BE2C (cell line): ENCODE measurements around the gene LPIN3.

Source experiments
- DNase-seq: peaks from one replicate; pipeline ENCODE4 v3.0.0-alpha.2; 2020
- H3K27me3 ChIP-seq: fragments of 250-450 bp; sonication (Bioruptor Pico); 2 replicates; pipeline ENCODE4 v1.5.1; 2020; ENCODE audit warnings: mild to moderate bottlenecking
- H3K36me3 ChIP-seq: fragments of 250-450 bp; sonication (Bioruptor Pico); 2 replicates; pipeline ENCODE4 v1.5.1; 2020; ENCODE audit warnings: mild to moderate bottlenecking
- H3K4me1 ChIP-seq: fragments of 250-450 bp; sonication (Bioruptor Pico); 2 replicates; pipeline ENCODE4 v1.5.1; 2020
- H3K4me3 ChIP-seq: 2 replicates; pipeline ENCODE4 v1.5.1; 2011; ENCODE audit warnings: low read depth, low read length
- H3K9me3 ChIP-seq: fragments of 250-450 bp; sonication (Bioruptor Pico); 2 replicates; pipeline ENCODE4 v1.5.1; 2020
- TF ChIP-seq, protein P1 (sequence below): IDR thresholded peaks from 2 replicates; pipeline ENCODE4 v1.5.1; 2012; ENCODE audit warnings: mild to moderate bottlenecking, low read depth, low read length

LPIN3 gene

DNA sequence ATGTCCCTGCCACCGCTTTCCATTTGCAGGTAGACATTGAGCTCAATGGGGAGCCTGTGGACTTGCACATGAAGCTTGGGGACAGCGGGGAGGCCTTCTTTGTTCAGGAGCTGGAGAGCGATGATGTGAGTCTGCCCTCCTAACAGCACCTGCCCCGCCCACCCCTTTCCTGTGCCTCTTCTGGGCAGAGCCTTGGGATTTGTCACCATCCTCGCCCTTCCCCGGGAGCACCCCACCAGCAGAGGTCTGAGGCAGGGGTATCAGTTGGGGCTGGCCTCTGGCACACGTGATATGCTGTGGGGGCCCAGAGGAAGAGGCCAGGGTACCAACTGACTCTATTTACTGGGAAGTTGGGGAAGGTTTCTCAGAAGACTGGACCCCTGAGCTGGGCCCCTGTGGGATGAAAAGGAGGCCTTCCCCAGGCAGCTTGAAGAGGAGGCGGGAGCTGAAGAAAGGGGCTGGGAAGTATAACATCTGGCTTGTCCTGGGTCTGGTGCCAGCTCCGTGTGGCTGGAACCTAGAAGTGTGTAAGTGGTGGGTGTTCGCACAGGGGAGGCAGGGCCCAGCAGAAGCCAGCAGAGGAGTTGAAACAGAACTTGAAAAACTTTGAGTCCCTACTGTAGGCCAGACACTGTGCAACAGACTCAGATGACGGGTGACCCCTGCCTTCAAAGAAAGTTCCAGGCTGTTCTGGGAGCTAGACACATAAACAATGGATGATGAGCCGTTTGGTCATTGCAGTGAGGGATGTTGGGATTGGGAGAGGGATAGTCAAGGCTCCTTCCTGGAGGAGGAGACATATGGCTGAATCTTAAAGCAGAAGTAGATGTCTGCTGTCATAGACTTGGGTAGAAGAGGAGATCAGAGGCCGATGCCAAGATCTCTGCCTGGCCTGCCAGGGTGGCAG, 7.2 kb downstream of the LPIN3 start:
- H3K4me1 ChIP-seq = no peaks in the 10 kb centered on the region
- DNase-seq = no peak
- no peaks in the 10 kb centered on the region for H3K36me3 ChIP-seq
- TF ChIP-seq, protein P1, sequence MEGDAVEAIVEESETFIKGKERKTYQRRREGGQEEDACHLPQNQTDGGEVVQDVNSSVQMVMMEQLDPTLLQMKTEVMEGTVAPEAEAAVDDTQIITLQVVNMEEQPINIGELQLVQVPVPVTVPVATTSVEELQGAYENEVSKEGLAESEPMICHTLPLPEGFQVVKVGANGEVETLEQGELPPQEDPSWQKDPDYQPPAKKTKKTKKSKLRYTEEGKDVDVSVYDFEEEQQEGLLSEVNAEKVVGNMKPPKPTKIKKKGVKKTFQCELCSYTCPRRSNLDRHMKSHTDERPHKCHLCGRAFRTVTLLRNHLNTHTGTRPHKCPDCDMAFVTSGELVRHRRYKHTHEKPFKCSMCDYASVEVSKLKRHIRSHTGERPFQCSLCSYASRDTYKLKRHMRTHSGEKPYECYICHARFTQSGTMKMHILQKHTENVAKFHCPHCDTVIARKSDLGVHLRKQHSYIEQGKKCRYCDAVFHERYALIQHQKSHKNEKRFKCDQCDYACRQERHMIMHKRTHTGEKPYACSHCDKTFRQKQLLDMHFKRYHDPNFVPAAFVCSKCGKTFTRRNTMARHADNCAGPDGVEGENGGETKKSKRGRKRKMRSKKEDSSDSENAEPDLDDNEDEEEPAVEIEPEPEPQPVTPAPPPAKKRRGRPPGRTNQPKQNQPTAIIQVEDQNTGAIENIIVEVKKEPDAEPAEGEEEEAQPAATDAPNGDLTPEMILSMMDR = no peak
- no peaks in the 10 kb centered on the region for H3K27me3 ChIP-seq
- no peak overlapping the region for H3K4me3 ChIP-seq
- no peaks in the 10 kb centered on the region for H3K9me3 ChIP-seq

DNA sequence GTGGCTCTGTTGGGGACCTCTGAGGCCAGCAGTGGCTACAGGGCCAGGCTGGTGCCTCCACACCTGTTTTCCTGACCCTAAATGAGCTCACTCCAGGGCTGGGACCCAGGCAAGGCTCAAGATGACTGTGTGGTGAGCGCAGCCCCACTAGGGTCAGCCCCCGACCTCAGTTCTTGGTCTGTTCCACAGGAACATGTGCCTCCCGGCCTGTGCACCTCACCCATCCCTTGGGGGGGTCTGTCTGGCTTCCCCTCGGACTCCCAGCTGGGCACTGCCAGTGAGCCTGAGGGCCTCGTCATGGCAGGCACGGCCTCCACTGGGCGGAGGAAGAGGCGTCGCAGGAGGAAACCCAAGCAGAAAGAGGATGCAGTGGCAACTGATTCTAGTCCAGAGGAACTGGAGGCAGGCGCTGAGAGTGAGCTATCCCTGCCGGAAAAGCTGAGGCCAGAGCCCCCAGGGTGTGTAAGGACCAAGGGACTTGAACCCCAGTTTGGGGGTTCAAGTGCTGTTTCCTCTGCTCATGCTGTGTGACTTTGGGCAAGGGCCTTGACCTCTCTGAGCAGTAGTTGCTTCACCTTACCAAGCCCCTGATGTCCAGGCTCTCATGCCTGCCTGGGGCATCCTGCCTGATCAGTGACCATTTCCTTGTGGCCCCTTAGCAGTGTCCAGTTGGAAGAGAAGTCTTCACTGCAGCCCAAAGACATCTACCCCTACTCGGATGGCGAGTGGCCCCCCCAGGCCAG, 8.0 kb downstream of the LPIN3 start:
- no peak overlapping the region for H3K4me3 ChIP-seq
- DNase-seq = no peak
- H3K4me1 ChIP-seq = no peaks in the 10 kb centered on the region
- H3K36me3 ChIP-seq = no peaks in the 10 kb centered on the region
- no peaks in the 10 kb centered on the region for H3K27me3 ChIP-seq
- TF ChIP-seq, protein P1 = no peak
- H3K9me3 ChIP-seq = no peaks in the 10 kb centered on the region

DNA sequence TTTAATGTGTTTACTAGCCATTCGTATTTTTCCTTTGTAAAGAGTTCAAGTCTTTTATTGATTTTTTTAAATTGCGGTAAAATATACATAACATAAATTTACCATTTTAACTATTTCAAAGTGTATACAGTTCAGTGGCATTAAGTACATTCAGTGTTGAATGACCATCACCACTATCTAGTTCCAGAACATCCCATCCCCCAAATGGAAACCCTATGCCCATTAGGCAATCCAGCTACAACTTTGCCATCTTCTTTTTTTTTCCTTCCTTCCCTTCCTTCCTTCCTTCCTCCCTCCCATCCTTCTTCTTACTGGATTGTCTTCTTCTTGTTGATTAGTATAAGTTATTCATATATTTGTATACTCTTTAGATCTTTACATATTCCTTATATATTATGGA, 8.6 kb downstream of the LPIN3 start:
- H3K4me3 ChIP-seq = no peak overlapping the region
- no peak for DNase-seq
- no peaks in the 10 kb centered on the region for H3K4me1 ChIP-seq
- no peaks in the 10 kb centered on the region for H3K27me3 ChIP-seq
- H3K36me3 ChIP-seq = no peaks in the 10 kb centered on the region
- no peaks in the 10 kb centered on the region for H3K9me3 ChIP-seq
- TF ChIP-seq, protein P1 = no peak

DNA sequence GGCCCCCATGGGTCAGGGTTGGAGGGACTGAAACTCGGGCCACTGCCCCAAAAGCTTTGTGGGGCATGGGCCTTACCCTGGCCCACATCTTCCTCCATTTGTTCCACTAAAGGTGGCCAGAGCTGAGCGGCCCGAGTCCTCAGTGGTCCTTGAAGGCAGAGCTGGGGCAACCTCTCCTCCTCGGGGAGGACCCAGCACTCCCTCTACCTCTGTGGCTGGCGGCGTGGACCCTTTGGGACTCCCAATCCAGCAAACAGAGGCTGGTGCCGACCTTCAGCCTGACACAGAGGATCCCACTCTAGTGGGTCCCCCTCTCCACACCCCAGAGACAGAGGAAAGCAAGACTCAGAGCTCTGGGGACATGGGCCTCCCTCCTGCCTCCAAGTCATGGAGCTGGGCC, 9.3 kb downstream of the LPIN3 start:
- no peak overlapping the region for H3K4me3 ChIP-seq
- no peaks in the 10 kb centered on the region for H3K36me3 ChIP-seq
- H3K27me3 ChIP-seq = no peaks in the 10 kb centered on the region
- TF ChIP-seq, protein P1 = no peak
- DNase-seq = no peak
- H3K9me3 ChIP-seq = no peaks in the 10 kb centered on the region
- H3K4me1 ChIP-seq = no peaks in the 10 kb centered on the region

DNA sequence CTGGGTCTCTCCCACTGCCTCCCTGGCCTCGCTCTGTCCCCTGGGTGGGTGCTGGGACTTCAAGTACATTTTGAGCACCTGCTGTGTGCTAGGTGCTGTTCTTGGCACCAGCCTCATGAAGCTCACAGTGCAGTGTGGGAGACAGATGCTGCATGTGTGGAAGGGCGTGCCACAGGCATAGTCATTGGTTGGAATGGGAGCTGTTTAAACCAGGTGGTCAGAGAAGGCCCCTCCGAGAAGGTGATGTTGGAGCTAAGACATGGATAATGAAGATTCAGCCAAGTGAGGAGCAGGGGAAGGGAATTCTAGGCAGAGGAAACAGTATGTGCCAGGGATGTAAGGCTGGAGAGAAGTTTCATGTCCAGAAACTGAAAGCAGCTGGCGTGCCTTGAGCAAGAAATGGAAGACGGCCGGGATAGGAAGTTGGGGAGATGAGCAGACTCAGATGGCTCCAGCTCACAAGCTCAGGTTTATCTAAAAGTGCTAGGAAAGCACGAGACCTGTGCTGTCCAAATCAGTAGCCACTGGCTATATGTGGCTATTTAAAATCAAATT, 9.9 kb downstream of the LPIN3 start:
- Histone ChIP-seq H3K4me3 (no peak overlapping the region), H3K36me3 (no peaks in the 10 kb centered on the region), H3K4me1 (no peaks in the 10 kb centered on the region), H3K27me3 (no peaks in the 10 kb centered on the region), H3K9me3 (no peaks in the 10 kb centered on the region)
- no peak for DNase-seq
- TF ChIP-seq, protein P1 = no peak
